WERI-Rb-1 (cell line): Measurements from ENCODE around the gene PRR12.

Experiments
- DNase-seq: peaks from one replicate; pipeline ENCODE4 v3.0.0-alpha.2; 2020
- H3K27ac ChIP-seq: fragments of 250-450 bp; sonication (Bioruptor Pico); 2 replicates; pipeline ENCODE4 v1.5.1; 2020; ENCODE audit warnings: mild to moderate bottlenecking, moderate library complexity
- H3K27me3 ChIP-seq: fragments of 250-450 bp; sonication (Bioruptor Pico); 2 replicates; pipeline ENCODE4 v1.5.1; 2021; ENCODE audit warnings: mild to moderate bottlenecking, low read depth, moderate library complexity; ENCODE audit not compliant: insufficient read depth, severe bottlenecking
- H3K36me3 ChIP-seq: fragments of 250-450 bp; sonication (Bioruptor Pico); 2 replicates; pipeline ENCODE4 v1.5.1; 2020; ENCODE audit warnings: mild to moderate bottlenecking, moderate library complexity
- H3K4me3 ChIP-seq: 2 replicates; pipeline ENCODE4 v1.5.1; 2011; ENCODE audit warnings: low read depth, mild to moderate bottlenecking, control low read depth, low read length
- H3K9me3 ChIP-seq: fragments of 250-450 bp; sonication (Bioruptor Pico); 2 replicates; pipeline ENCODE4 v1.5.1; 2021; ENCODE audit warnings: mild to moderate bottlenecking, moderate library complexity; ENCODE audit not compliant: severe bottlenecking
- TF ChIP-seq, protein P1 (sequence below): IDR thresholded peaks from 2 replicates; pipeline ENCODE4 v1.5.1; 2011; ENCODE audit warnings: low read depth, mild to moderate bottlenecking, control low read depth, inconsistent platforms, low read length

Gene PRR12

GRCh38 chr19:49559443-49559842 lies 31.5 kb upstream of the PRR12 start:
- Histone ChIP-seq H3K9me3 (no peaks in the 10 kb centered on the region), H3K4me3 (no peak overlapping the region), H3K36me3 (peaks cover 48% of the 10 kb centered on the region), H3K27ac (no peak overlapping the region), H3K27me3 (no peaks in the 10 kb centered on the region)
- no peak for DNase-seq
- TF ChIP-seq, protein P1, sequence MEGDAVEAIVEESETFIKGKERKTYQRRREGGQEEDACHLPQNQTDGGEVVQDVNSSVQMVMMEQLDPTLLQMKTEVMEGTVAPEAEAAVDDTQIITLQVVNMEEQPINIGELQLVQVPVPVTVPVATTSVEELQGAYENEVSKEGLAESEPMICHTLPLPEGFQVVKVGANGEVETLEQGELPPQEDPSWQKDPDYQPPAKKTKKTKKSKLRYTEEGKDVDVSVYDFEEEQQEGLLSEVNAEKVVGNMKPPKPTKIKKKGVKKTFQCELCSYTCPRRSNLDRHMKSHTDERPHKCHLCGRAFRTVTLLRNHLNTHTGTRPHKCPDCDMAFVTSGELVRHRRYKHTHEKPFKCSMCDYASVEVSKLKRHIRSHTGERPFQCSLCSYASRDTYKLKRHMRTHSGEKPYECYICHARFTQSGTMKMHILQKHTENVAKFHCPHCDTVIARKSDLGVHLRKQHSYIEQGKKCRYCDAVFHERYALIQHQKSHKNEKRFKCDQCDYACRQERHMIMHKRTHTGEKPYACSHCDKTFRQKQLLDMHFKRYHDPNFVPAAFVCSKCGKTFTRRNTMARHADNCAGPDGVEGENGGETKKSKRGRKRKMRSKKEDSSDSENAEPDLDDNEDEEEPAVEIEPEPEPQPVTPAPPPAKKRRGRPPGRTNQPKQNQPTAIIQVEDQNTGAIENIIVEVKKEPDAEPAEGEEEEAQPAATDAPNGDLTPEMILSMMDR = no peak

- Histone ChIP-seq H3K36me3 (peaks cover 43% of the 10 kb centered on the region), H3K4me3 (no peak overlapping the region), H3K27ac (no peak overlapping the region), H3K9me3 (no peaks in the 10 kb centered on the region), H3K27me3 (no peaks in the 10 kb centered on the region)
- TF ChIP-seq, protein P1 = no peak
- DNase-seq = no peak
These were observed 31.1 kb upstream of the PRR12 start for GRCh38 chr19:49559928-49560327.

GRCh38 chr19:49560358-49560900 lies 30.6 kb upstream of the PRR12 start:
- no peak overlapping the region for H3K4me3 ChIP-seq
- TF ChIP-seq, protein P1 = no peak

GRCh38 chr19:49564616-49565045 lies 26.4 kb upstream of the PRR12 start:
- TF ChIP-seq, protein P1 = no peak
- Histone ChIP-seq H3K9me3 (no peaks in the 10 kb centered on the region), H3K27ac (no peak overlapping the region), H3K36me3 (peaks cover 4% of the 10 kb centered on the region), H3K27me3 (no peaks in the 10 kb centered on the region), H3K4me3 (no peak overlapping the region)
- no peak for DNase-seq

More at GRCh38 chr19:49560358-49560900, 30.6 kb upstream of the PRR12 start:
- Histone ChIP-seq H3K27ac (no peak overlapping the region), H3K27me3 (no peaks in the 10 kb centered on the region), H3K9me3 (no peaks in the 10 kb centered on the region), H3K36me3 (peaks cover 38% of the 10 kb centered on the region)
- no peak for DNase-seq

GRCh38 chr19:49565261-49565660 lies 25.7 kb upstream of the PRR12 start:
- no peak overlapping the region for H3K27ac ChIP-seq
- no peak for DNase-seq

More at GRCh38 chr19:49565261-49565660, 25.7 kb upstream of the PRR12 start:
- H3K9me3 ChIP-seq = no peaks in the 10 kb centered on the region
- TF ChIP-seq, protein P1 = no peak
- H3K27me3 ChIP-seq = no peaks in the 10 kb centered on the region
- H3K36me3 ChIP-seq = peaks cover 3% of the 10 kb centered on the region; the same call in 1 of the 2 replicates
- H3K4me3 ChIP-seq = no peak overlapping the region
